ENCODE measurements around the gene DNLZ.

Gene DNLZ

GRCh38 chr9:136367296-136368145, 4.0 kb upstream of the DNLZ start:
- ChIA-PET CTCF (interaction anchor here (0.7 to 2.3 kb wide), 3 partner anchors 28 to 55 kb away, joined by 3 to 9 read pairs (median 8); no protein-coding TSS in a partner anchor), POLR2A (interaction anchor here (0.5 to 1.7 kb wide), 3 partner anchors 10 to 893 kb away, joined by 3 to 5 read pairs (median 3); no protein-coding TSS in a partner anchor)
- no peak overlapping the region for H3K27ac ChIP-seq (ENCODE audit: extremely low read depth, low read depth, low read length)
- H3K4me3 ChIP-seq (ENCODE audit: low read depth, low read length): no peak overlapping the region
- no peaks in the 10 kb centered on the region; the same call in 1 of the 2 replicates for H3K4me1 ChIP-seq (ENCODE audit: control insufficient read depth, insufficient read depth, low read length)
- H3K36me3 ChIP-seq (ENCODE audit: control insufficient read depth in 2 of 2, insufficient read depth in 1 of 2, low read length in 2 of 2): no peaks in the 10 kb centered on the region
- TF ChIP-seq MYNN (tag by site-specific recombination; IDR thresholded peaks at IDR 0.05; ENCODE audit: borderline replicate concordance) (no peak), ZNF843 (tag by site-specific recombination; IDR thresholded peaks at IDR 0.05) (no peak), SCRT2 (tag by site-specific recombination; IDR thresholded peaks at IDR 0.05) (no peak), ZNF404 (tag by site-specific recombination; IDR thresholded peaks at IDR 0.05) (no peak)
- H3K9me3 ChIP-seq (ENCODE audit: control insufficient read depth, insufficient read depth, low read depth, low read length): no peaks in the 10 kb centered on the region

GRCh38 chr9:136366826-136367225, 3.3 kb upstream of the DNLZ start:
- POLR2A ChIA-PET: interaction anchor here (0.6 to 1.7 kb wide), 5 partner anchors 8 to 112 kb away, joined by 3 to 7 read pairs (median 4); no protein-coding TSS in a partner anchor
- TF ChIP-seq ZNF624 (tag by site-specific recombination; IDR thresholded peaks at IDR 0.05) (no peak), ZNF280C (tag by site-specific recombination; IDR thresholded peaks at IDR 0.05) (no peak), IKZF3 (tag by site-specific recombination; IDR thresholded peaks at IDR 0.05) (no peak), ZNF133 (tag by site-specific recombination; IDR thresholded peaks at IDR 0.05) (no peak)
- TF ChIP-seq, protein P1, sequence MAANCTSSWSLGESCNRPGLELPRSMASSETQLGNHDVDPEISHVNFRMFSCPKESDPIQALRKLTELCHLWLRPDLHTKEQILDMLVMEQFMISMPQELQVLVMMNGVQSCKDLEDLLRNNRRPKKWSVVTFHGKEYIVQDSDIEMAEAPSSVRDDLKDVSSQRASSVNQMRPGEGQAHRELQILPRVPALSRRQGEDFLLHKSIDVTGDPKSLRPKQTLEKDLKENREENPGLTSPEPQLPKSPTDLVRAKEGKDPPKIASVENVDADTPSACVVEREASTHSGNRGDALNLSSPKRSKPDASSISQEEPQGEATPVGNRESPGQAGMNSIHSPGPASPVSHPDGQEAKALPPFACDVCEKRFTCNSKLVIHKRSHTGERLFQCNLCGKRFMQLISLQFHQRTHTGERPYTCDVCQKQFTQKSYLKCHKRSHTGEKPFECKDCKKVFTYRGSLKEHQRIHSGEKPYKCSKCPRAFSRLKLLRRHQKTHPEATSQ (tag by site-specific recombination; IDR thresholded peaks at IDR 0.05): no peak
- CTCF ChIA-PET: interaction anchor here (0.7 to 2.3 kb wide), 5 partner anchors 27 to 265 kb away, joined by 3 to 9 read pairs (median 7); no protein-coding TSS in a partner anchor
- no peak overlapping the region for H3K27ac ChIP-seq (ENCODE audit: extremely low read depth, low read depth, low read length)
- H3K4me3 ChIP-seq (ENCODE audit: low read depth, low read length): no peak overlapping the region
- no peaks in the 10 kb centered on the region for H3K36me3 ChIP-seq (ENCODE audit: control insufficient read depth in 2 of 2, insufficient read depth in 1 of 2, low read length in 2 of 2)
- H3K9me3 ChIP-seq (ENCODE audit: control insufficient read depth, insufficient read depth, low read depth, low read length): no peaks in the 10 kb centered on the region
- no peaks in the 10 kb centered on the region; the same call in 1 of the 2 replicates for H3K4me1 ChIP-seq (ENCODE audit: control insufficient read depth, insufficient read depth, low read length)

- CTCF ChIA-PET: interaction anchor here (0.7 to 2.3 kb wide), 4 partner anchors 11 to 53 kb away, joined by 3 to 9 read pairs (median 8); no protein-coding TSS in a partner anchor
- POLR2A ChIA-PET: interaction anchor here (0.5 to 1.7 kb wide), 8 partner anchors 9 to 89 kb away, joined by 3 to 7 read pairs (median 3); no protein-coding TSS in a partner anchor
- no peaks in the 10 kb centered on the region for H3K9me3 ChIP-seq (ENCODE audit: control insufficient read depth, insufficient read depth, low read depth, low read length)
- no peaks in the 10 kb centered on the region; the same call in 1 of the 2 replicates for H3K4me1 ChIP-seq (ENCODE audit: control insufficient read depth, insufficient read depth, low read length)
- H3K36me3 ChIP-seq (ENCODE audit: control insufficient read depth in 2 of 2, insufficient read depth in 1 of 2, low read length in 2 of 2): no peaks in the 10 kb centered on the region
- H3K27ac ChIP-seq (ENCODE audit: extremely low read depth, low read depth, low read length): no peak overlapping the region
- no peak overlapping the region for H3K4me3 ChIP-seq (ENCODE audit: low read depth, low read length)
- TF ChIP-seq ZNF16 (tag by site-specific recombination; IDR thresholded peaks at IDR 0.05; ENCODE audit: low read depth) (no peak), ZBTB1 (tag by site-specific recombination; IDR thresholded peaks at IDR 0.05) (no peak), KLF8 (tag by site-specific recombination; IDR thresholded peaks at IDR 0.05) (no peak), ZNF239 (tag by site-specific recombination; IDR thresholded peaks at IDR 0.05) (no peak)
Measured at GRCh38 chr9:136365775-136366222, 2.3 kb upstream of the DNLZ start.
